Measurements from ENCODE around the gene VPS8.

VPS8 gene

GRCh38 chr3:184889312-184889904, 77.4 kb downstream of the VPS8 start:
- no peak for ATAC-seq

GRCh38 chr3:184894051-184894450, 82.1 kb downstream of the VPS8 start:
- no peak for ATAC-seq
- TF ChIP-seq ESRRG (CRISPR knock-in tag; IDR thresholded peaks at IDR 0.05) (no peak), OSR1 (CRISPR knock-in tag; IDR thresholded peaks at IDR 0.05) (no peak), ZC3H10 (CRISPR knock-in tag; IDR thresholded peaks at IDR 0.05) (no peak), ZNF70 (CRISPR knock-in tag; IDR thresholded peaks at IDR 0.05) (no peak), PPARA (CRISPR knock-in tag; IDR thresholded peaks at IDR 0.05; ENCODE audit: borderline replicate concordance) (no peak), ZFP30 (CRISPR knock-in tag; IDR thresholded peaks at IDR 0.05) (no peak), POU6F1 (CRISPR knock-in tag; IDR thresholded peaks at IDR 0.05; ENCODE audit: borderline replicate concordance, low read depth) (no peak), ZNF565 (CRISPR knock-in tag; conservative IDR thresholded peaks at IDR 0.05; ENCODE audit: low read depth) (no peak), RARB (CRISPR knock-in tag; IDR thresholded peaks at IDR 0.05) (no peak), SNAI2 (CRISPR knock-in tag; IDR thresholded peaks at IDR 0.05) (no peak), PATZ1 (CRISPR knock-in tag; IDR thresholded peaks at IDR 0.05; ENCODE audit: borderline replicate concordance) (no peak), ZNF8 (CRISPR knock-in tag; IDR thresholded peaks at IDR 0.05) (no peak), BACH2 (CRISPR knock-in tag; IDR thresholded peaks at IDR 0.05; ENCODE audit: borderline replicate concordance) (no peak), TOX (CRISPR knock-in tag; IDR thresholded peaks at IDR 0.05; ENCODE audit: borderline replicate concordance) (no peak), CSDC2 (CRISPR knock-in tag; IDR thresholded peaks at IDR 0.05) (no peak), CREB5 (CRISPR knock-in tag; IDR thresholded peaks at IDR 0.05; ENCODE audit: low read depth) (no peak)

More at GRCh38 chr3:184889312-184889904, 77.4 kb downstream of the VPS8 start:
- no peak for TF ChIP-seq POU6F1 (CRISPR knock-in tag; IDR thresholded peaks at IDR 0.05; ENCODE audit: borderline replicate concordance, low read depth)
- TF ChIP-seq ARNTL (CRISPR knock-in tag; IDR thresholded peaks at IDR 0.05; ENCODE audit: borderline replicate concordance, low read depth): no peak
- TF ChIP-seq TCF4 (CRISPR knock-in tag; IDR thresholded peaks at IDR 0.05; ENCODE audit: borderline replicate concordance): no peak
- TF ChIP-seq PATZ1 (CRISPR knock-in tag; IDR thresholded peaks at IDR 0.05; ENCODE audit: borderline replicate concordance): no peak
- TF ChIP-seq ISL1 (CRISPR knock-in tag; IDR thresholded peaks at IDR 0.05): no peak
- TF ChIP-seq GLIS3 (CRISPR knock-in tag; IDR thresholded peaks at IDR 0.05): no peak
- TF ChIP-seq ZNF70 (CRISPR knock-in tag; IDR thresholded peaks at IDR 0.05): no peak
- TF ChIP-seq SNAI2 (CRISPR knock-in tag; IDR thresholded peaks at IDR 0.05): no peak
- TF ChIP-seq OSR1 (CRISPR knock-in tag; IDR thresholded peaks at IDR 0.05): no peak

- no peak for ATAC-seq
- TF ChIP-seq ZNF565 (CRISPR knock-in tag; conservative IDR thresholded peaks at IDR 0.05; ENCODE audit: low read depth): no peak
- TF ChIP-seq OSR1 (CRISPR knock-in tag; IDR thresholded peaks at IDR 0.05): no peak
- TF ChIP-seq ARNTL (CRISPR knock-in tag; IDR thresholded peaks at IDR 0.05; ENCODE audit: borderline replicate concordance, low read depth): no peak
- no peak for TF ChIP-seq SNAI2 (CRISPR knock-in tag; IDR thresholded peaks at IDR 0.05)
- no peak for TF ChIP-seq TOX (CRISPR knock-in tag; IDR thresholded peaks at IDR 0.05; ENCODE audit: borderline replicate concordance)
- TF ChIP-seq TSHZ2 (CRISPR knock-in tag; IDR thresholded peaks at IDR 0.05): no peak
- TF ChIP-seq ZNF8 (CRISPR knock-in tag; IDR thresholded peaks at IDR 0.05): no peak
- TF ChIP-seq ZC3H10 (CRISPR knock-in tag; IDR thresholded peaks at IDR 0.05): no peak
- TF ChIP-seq TCF4 (CRISPR knock-in tag; IDR thresholded peaks at IDR 0.05; ENCODE audit: borderline replicate concordance): no peak
- TF ChIP-seq CREB5 (CRISPR knock-in tag; IDR thresholded peaks at IDR 0.05; ENCODE audit: low read depth): no peak
- no peak for TF ChIP-seq POU6F1 (CRISPR knock-in tag; IDR thresholded peaks at IDR 0.05; ENCODE audit: borderline replicate concordance, low read depth)
- TF ChIP-seq ESRRG (CRISPR knock-in tag; IDR thresholded peaks at IDR 0.05): no peak
Measured at GRCh38 chr3:184895350-184895749, 83.4 kb downstream of the VPS8 start.
